SK-MEL-5 (cell line): ENCODE data around the gene UBD. TPM values are rescaled to one million over a fixed set of nuclear protein-coding genes. Genes with fewer than 3 reads are reported as not detected.

Experiments
- DNase-seq: peaks from one replicate; pipeline ENCODE4 v3.0.0-alpha.2; 2016; ENCODE audit warnings: low read depth, low spot score
- in situ Hi-C: cut with HindIII; loops from 2 replicates; pipeline ENCODE4 v1.10.0; 2016; ENCODE audit warnings: low sequenced_read_pairs, high pct_unique_total_duplicates, low pct_unique_long_range_greater_than_20kb
- total RNA-seq: library from RNA; depleted of rRNA; stranded (reverse); fragments of >200 nt; shearing (Covaris generic); gene quantifications from 2 replicates; pipeline ENCODE4 v1.2.3, GENCODE V29; 2014

The UBD gene
- total RNA-seq, 1 experiment from 2014 or later: not detected

- in situ Hi-C loops: no loop called here
- DNase-seq: no peak
Observed at GRCh38 chr6:29528300-29528931, 31.1 kb downstream of the UBD start.

GRCh38 chr6:29527564-29527963, 32.0 kb downstream of the UBD start:
- in situ Hi-C loops: no loop called here
- DNase-seq: no peak

- in situ Hi-C loops: no loop called here
Observed at GRCh38 chr6:29527126-29527525, 32.4 kb downstream of the UBD start.

GRCh38 chr6:29525311-29525639, 34.3 kb downstream of the UBD start:
- in situ Hi-C loops: no loop called here
- no peak for DNase-seq

More at GRCh38 chr6:29527126-29527525, 32.4 kb downstream of the UBD start:
- no peak for DNase-seq

GRCh38 chr6:29524444-29525310, 34.9 kb downstream of the UBD start:
- in situ Hi-C loops: no loop called here
- DNase-seq: no peak

GRCh38 chr6:29524044-29524443, 35.5 kb downstream of the UBD start:
- in situ Hi-C loops: no loop called here
- no peak for DNase-seq

- no peak for DNase-seq
- in situ Hi-C loops: no loop called here
Observed at GRCh38 chr6:29522227-29522626, 37.3 kb downstream of the UBD start.

- in situ Hi-C loops: no loop called here
- DNase-seq: no peak
Observed at GRCh38 chr6:29521006-29521680, 38.4 kb downstream of the UBD start.

GRCh38 chr6:29520232-29520631, 39.3 kb downstream of the UBD start:
- DNase-seq: no peak
- in situ Hi-C loops: no loop called here

- DNase-seq: no peak
- in situ Hi-C loops: no loop called here
Observed at GRCh38 chr6:29519291-29520010, 40.1 kb downstream of the UBD start.

GRCh38 chr6:29517728-29518440, 41.6 kb downstream of the UBD start:
- in situ Hi-C loops: no loop called here
- no peak for DNase-seq

GRCh38 chr6:29517245-29517644, 42.3 kb downstream of the UBD start:
- DNase-seq: no peak
- in situ Hi-C loops: no loop called here

GRCh38 chr6:29516108-29516507, 43.4 kb downstream of the UBD start:
- in situ Hi-C loops: no loop called here
- DNase-seq: peak; percentile 61

- DNase-seq: no peak
- in situ Hi-C loops: no loop called here
Observed at GRCh38 chr6:29510746-29511300, 48.7 kb downstream of the UBD start.

- DNase-seq: peak; percentile 47
- in situ Hi-C loops: no loop called here
Observed at GRCh38 chr6:29510202-29510601, 49.3 kb downstream of the UBD start.

GRCh38 chr6:29509711-29510110, 49.8 kb downstream of the UBD start:
- in situ Hi-C loops: no loop called here
- DNase-seq: no peak

GRCh38 chr6:29509239-29509638, 50.3 kb downstream of the UBD start:
- no peak for DNase-seq

More at GRCh38 chr6:29509239-29509638, 50.3 kb downstream of the UBD start:
- in situ Hi-C loops: no loop called here
